Tibial nerve (tissue), 4 donors: ENCODE results near the gene DEPP1. TPM values are rescaled to one million over a fixed set of nuclear protein-coding genes. Genes with fewer than 3 reads are reported as not detected.
A peak's percentile ranks its signal among the peaks of the same experiment; 100 is the strongest.

Source experiments
- DNase-seq, 2 donors: peaks; one replicate each; pipeline ENCODE4 v3.0.0-alpha.2; 2019; ENCODE audit warnings: low spot score in 2 of 2
- H3K27ac ChIP-seq, 4 donors: fragments of 200-600 bp; sonication (generic) in 3 of 4; one replicate each; pipeline ENCODE4 v1.5.1; 2017 to 2019; ENCODE audit warnings: mild to moderate bottlenecking in 1 of 4
- H3K27me3 ChIP-seq, 2 donors: fragments of 200-600 bp; sonication (generic) in 1 of 2; one replicate each; pipeline versions ENCODE4 v1.5.1 to v1.6.0; 2017 to 2019
- H3K36me3 ChIP-seq, 3 donors: fragments of 200-600 bp; sonication (generic); one replicate each; pipeline ENCODE4 v1.5.1; 2018 to 2019
- H3K4me1 ChIP-seq, 4 donors: fragments of 200-600 bp; sonication (generic) in 3 of 4; one replicate each; pipeline ENCODE4 v1.5.1; 2017 to 2019
- H3K4me3 ChIP-seq, 4 donors: fragments of 200-600 bp; sonication (generic) in 3 of 4; one replicate each; pipeline ENCODE4 v1.5.1; 2017 to 2019; ENCODE audit warnings: mild to moderate bottlenecking in 1 of 4, moderate library complexity in 1 of 4
- H3K9me3 ChIP-seq, 4 donors: fragments of 200-600 bp; sonication (generic) in 3 of 4; one replicate each; pipeline ENCODE4 v1.5.1; 2017 to 2019
- CTCF ChIP-seq, 5 experiments: fragments of 200-600 bp in 3 of 5; fragments of 450-650 bp in 2 of 5; sonication (generic) in 3 of 5; IDR thresholded peaks; one replicate each; pipeline ENCODE4 v1.5.1; 2016 to 2019; ENCODE audit warnings: antibody characterized with exemption in 5 of 5, mild to moderate bottlenecking in 3 of 5, moderate library complexity in 2 of 5
- EP300 ChIP-seq, 2 donors: sonication (generic); formaldehyde crosslinking; IDR thresholded peaks; one replicate each; pipeline ENCODE4 v1.6.1; 2017; ENCODE audit warnings: antibody characterized with exemption in 2 of 2, mild to moderate bottlenecking in 1 of 2
- POLR2A ChIP-seq, 2 donors: fragments of 450-650 bp; IDR thresholded peaks; one replicate each; pipeline ENCODE4 v1.6.1; 2017; ENCODE audit warnings: antibody characterized with exemption in 2 of 2, mild to moderate bottlenecking in 2 of 2, moderate library complexity in 2 of 2
- WGBS, 2 donors: methylation state at CpG; one replicate each; pipeline ENCODE4 v1.1.5; 2018; 5-methylcytosine and 5-hydroxymethylcytosine counted together
- total RNA-seq, 4 donors: library from RNA; depleted of rRNA; stranded (reverse); fragments of >200 nt; gene quantifications; one replicate each; pipeline ENCODE4 v1.1.0, GENCODE V29; 2016

The DEPP1 gene
- total RNA-seq, 4 donors from 2014 or later: 530 to 1,439 (median 798) TPM

- DNase-seq: peak in 1 of 2 donors; percentile 4
- 39 to 51% methylated on average over 16 to 17 of the region's 19 CpGs for WGBS, 2 donors
- Histone ChIP-seq H3K36me3 (no peaks in the 10 kb centered on the region), H3K27ac (peak overlapping the region; percentile 79 to 94 (median 91)), H3K27me3 (no peaks in the 10 kb centered on the region), H3K4me1 (peaks cover 3 to 75% (median 56%) of the 10 kb centered on the region in 4 donors), H3K9me3 (no peaks in the 10 kb centered on the region), H3K4me3 (peak overlapping the region; percentile 21 to 76 (median 47))
- TF ChIP-seq EP300 (IDR thresholded peaks at IDR 0.05) (no peak), POLR2A (IDR thresholded peaks at IDR 0.05) (no peak), CTCF (IDR thresholded peaks at IDR 0.05) (peak in 3 of 5 experiments; percentile 17 to 52 (median 20))
Measured at GRCh38 chr10:44962870-44963738, 15.5 kb downstream of the DEPP1 start.

DNA sequence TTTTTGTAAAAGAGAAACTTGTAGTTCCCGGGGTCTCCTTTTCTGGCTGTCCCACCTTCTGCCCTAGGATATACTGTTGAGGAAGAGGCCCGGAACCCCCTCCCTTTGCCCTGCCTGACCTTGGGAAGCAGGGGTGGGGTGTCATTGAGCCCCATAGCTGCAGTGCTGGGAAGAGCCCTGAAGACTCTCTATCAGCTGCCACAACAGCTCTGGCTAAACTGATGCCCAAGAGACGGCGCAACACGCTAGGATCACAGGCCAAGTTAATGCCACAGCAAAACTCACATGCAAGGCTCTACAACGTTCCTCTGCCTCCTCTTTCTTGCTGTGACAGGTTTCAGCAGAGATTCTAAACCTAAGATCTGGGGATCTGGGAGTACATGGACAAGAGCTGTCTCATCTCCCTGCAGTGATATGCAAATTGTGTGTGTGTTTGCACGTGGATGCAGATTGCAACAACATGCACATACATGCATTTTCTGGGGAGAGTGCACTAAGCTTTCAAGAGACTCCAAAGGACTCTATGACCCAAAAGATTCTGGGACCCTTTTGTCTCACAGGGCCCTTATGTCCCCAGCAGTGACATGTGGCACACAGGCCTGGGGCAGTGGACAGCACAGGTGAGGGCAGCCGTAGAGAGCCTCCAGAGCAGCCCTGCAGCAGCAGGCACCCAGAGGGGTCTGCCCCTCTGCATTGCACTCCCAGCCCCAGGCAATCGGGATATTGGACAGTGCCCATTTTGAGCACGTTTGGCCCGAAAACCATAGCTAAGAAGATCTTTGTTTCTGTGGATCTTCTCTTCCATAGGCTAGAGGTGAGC, 16.5 kb downstream of the DEPP1 start:
- Histone ChIP-seq H3K4me1 (peaks cover 0 to 75% (median 55%) of the 10 kb centered on the region in 4 donors), H3K9me3 (no peaks in the 10 kb centered on the region), H3K4me3 (peak overlapping the region; percentile 66 to 78 (median 74)), H3K27me3 (no peaks in the 10 kb centered on the region), H3K36me3 (no peaks in the 10 kb centered on the region), H3K27ac (peak overlapping the region; percentile 79 to 94 (median 91))
- 42 to 51% methylated on average over 10 to 11 of the region's 11 CpGs for WGBS, 2 donors
- TF ChIP-seq EP300 (IDR thresholded peaks at IDR 0.05): peak in 1 of 2 donors; percentile 26
- no peak for TF ChIP-seq CTCF (IDR thresholded peaks at IDR 0.05)
- no peak for DNase-seq

DNA sequence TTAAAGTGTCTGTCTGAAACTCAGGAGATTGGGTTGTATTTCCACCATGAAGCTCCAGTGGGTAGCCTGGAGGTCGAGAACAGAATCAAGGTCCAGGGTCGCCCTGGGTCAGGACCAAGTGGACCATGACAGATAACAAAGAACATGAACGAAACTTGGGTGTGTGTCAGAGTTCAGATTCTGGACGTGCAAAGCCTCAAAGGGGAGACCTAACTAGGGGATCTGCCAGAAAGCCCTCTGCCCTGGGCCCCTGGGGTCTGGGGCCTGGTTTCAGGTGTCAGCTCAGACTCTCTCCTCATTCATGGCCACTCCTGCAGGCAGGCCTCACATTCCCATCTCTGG, 17.4 kb downstream of the DEPP1 start:
- H3K27me3 ChIP-seq: no peaks in the 10 kb centered on the region
- H3K4me1 ChIP-seq: peaks cover 0 to 75% (median 46%) of the 10 kb centered on the region in 4 donors
- peak overlapping the region; percentile 79 to 94 (median 91) for H3K27ac ChIP-seq
- peaks cover 0 to 7% (median 0%) of the 10 kb centered on the region in 3 donors for H3K36me3 ChIP-seq
- peak overlapping the region; percentile 66 to 78 (median 74) for H3K4me3 ChIP-seq
- DNase-seq: peak in 1 of 2 donors; percentile 11
- WGBS, 2 donors: 30 to 54% methylated on average over 4 of the region's 4 CpGs
- TF ChIP-seq POLR2A (IDR thresholded peaks at IDR 0.05) (no peak), CTCF (IDR thresholded peaks at IDR 0.05) (no peak), EP300 (IDR thresholded peaks at IDR 0.05) (no peak)
- H3K9me3 ChIP-seq: no peaks in the 10 kb centered on the region

GRCh38 chr10:44960482-44961229, 18.0 kb downstream of the DEPP1 start:
- Histone ChIP-seq H3K27ac (peak overlapping the region; percentile 79 to 94 (median 91)), H3K36me3 (peaks cover 0 to 13% (median 0%) of the 10 kb centered on the region in 3 donors), H3K27me3 (no peaks in the 10 kb centered on the region), H3K4me1 (peaks cover 0 to 75% (median 44%) of the 10 kb centered on the region in 4 donors), H3K9me3 (no peaks in the 10 kb centered on the region), H3K4me3 (peak overlapping the region; percentile 66 to 78 (median 74))
- 33 to 42% methylated on average over 7 of the region's 7 CpGs for WGBS, 2 donors
- peak in 1 of 2 donors; percentile 14 for DNase-seq
- no peak for TF ChIP-seq CTCF (IDR thresholded peaks at IDR 0.05)
- no peak for TF ChIP-seq POLR2A (IDR thresholded peaks at IDR 0.05)
- no peak for TF ChIP-seq EP300 (IDR thresholded peaks at IDR 0.05)
